Upper lobe of right lung (tissue), 1 donor: ENCODE results near the gene SMIM32. TPM values are rescaled to one million over a fixed set of nuclear protein-coding genes. Genes with fewer than 3 reads are reported as not detected.

Source experiments
- ATAC-seq: fragments of 200-7000 bp; cut with Tn5 transposase; one replicate; pipeline ENCODE4 v1.9.1; 2020; ENCODE audit warnings: mild to moderate bottlenecking, moderate library complexity
- DNase-seq: peaks from one replicate; pipeline ENCODE4 v3.0.0-alpha.2; 2020
- H3K27ac ChIP-seq: fragments of 200-600 bp; one replicate; pipeline ENCODE4 v1.8.0; 2022
- H3K27me3 ChIP-seq: fragments of 200-600 bp; one replicate; pipeline ENCODE4 v1.8.0; 2022; ENCODE audit warnings: mild to moderate bottlenecking
- H3K36me3 ChIP-seq: fragments of 200-600 bp; one replicate; pipeline ENCODE4 v1.8.0; 2022
- H3K4me1 ChIP-seq: fragments of 200-600 bp; one replicate; pipeline ENCODE4 v1.8.0; 2022
- H3K4me3 ChIP-seq: fragments of 200-600 bp; one replicate; pipeline ENCODE4 v1.8.0; 2022; ENCODE audit warnings: mild to moderate bottlenecking
- H3K9me3 ChIP-seq: fragments of 200-600 bp; one replicate; pipeline ENCODE4 v1.8.0; 2022
- intact Hi-C: fragments of 100-400 bp; cut with DNase I; formaldehyde crosslinking; loops from one replicate; pipeline ENCODE4 v1.11.0; 2022
- long read RNA-seq: library from polyadenylated mRNA; unstranded; transcript quantifications from one replicate; pipeline ENCODE4 v2.0.0, GENCODE V29; 2021
- total RNA-seq: library from RNA; stranded (reverse); fragmentation: NEBNext Ultra II Directional; extraction: Animal tissue kit (Norgen Biotek cat#: 25700); gene quantifications from one replicate; pipeline ENCODE4 v1.2.1, GENCODE V29; 2021
- TF ChIP-seq, protein P1 (sequence below): fragments of 200-600 bp; IDR thresholded peaks from one replicate; pipeline ENCODE4 v1.8.0; 2022; ENCODE audit warnings: antibody characterized with exemption
- donor health status: DM: no; HTN: yes; CAD: no; lungs with severe emphysema.

SMIM32 gene
- not detected for total RNA-seq
- long read RNA-seq: 0 reads

DNA sequence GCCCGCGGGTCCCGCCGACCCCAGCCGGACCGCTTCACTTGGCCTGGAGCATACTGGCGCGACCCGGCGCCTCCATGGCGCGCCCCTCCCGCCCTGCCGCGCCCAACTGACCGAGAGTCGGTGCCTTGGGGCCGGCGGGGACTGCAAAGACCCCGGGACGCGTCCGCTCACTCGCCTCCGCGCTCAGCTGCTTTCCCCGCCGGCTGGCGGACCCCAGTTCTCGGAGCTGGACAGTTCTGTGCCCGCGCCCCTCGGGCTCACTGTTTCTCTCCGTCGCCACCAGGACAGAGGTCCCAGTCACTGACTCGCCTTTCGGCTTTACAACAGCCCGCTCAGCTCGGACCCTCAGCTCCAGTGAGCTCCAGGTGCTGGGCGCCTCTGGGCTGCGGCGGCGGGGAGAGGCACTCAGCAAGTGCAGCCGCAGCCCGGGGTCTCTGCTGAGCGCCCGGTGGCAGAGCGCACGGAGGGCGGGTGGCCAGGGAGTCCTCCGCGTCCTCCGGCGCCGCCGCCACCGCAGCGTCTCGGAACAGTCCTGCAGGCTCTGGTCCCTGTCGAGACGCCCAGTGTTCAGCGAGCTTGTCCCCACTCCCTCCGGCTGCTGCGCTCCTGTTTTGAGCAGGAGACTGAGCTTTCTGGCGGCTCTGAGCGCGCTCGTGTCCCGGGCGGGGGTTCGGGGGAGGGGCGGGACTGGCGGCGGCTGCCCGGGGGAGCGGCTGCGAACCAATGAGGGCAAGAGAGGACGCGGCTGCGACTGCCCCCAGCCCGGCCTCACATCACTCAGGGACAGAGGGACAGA, at the start of gene SMIM32:
TSS of gene SMIM32 (minus strand) at position 637 of the 796 bp plus-strand sequence. CDS start 638 bp downstream, outside the sequence.
- DNase-seq: peak; percentile 63
- ATAC-seq: peak; percentile 7
- TF ChIP-seq, protein P1, sequence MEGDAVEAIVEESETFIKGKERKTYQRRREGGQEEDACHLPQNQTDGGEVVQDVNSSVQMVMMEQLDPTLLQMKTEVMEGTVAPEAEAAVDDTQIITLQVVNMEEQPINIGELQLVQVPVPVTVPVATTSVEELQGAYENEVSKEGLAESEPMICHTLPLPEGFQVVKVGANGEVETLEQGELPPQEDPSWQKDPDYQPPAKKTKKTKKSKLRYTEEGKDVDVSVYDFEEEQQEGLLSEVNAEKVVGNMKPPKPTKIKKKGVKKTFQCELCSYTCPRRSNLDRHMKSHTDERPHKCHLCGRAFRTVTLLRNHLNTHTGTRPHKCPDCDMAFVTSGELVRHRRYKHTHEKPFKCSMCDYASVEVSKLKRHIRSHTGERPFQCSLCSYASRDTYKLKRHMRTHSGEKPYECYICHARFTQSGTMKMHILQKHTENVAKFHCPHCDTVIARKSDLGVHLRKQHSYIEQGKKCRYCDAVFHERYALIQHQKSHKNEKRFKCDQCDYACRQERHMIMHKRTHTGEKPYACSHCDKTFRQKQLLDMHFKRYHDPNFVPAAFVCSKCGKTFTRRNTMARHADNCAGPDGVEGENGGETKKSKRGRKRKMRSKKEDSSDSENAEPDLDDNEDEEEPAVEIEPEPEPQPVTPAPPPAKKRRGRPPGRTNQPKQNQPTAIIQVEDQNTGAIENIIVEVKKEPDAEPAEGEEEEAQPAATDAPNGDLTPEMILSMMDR: no peak
- peaks cover 39% of the 10 kb centered on the region for H3K27me3 ChIP-seq
- intact Hi-C loops: no loop called here
- peak within 1 kb of the TSS; percentile 26 for H3K4me3 ChIP-seq
- H3K9me3 ChIP-seq: no peaks in the 10 kb centered on the region
- H3K36me3 ChIP-seq: peaks cover 8% of the 10 kb centered on the region
- H3K4me1 ChIP-seq: peaks cover 15% of the 10 kb centered on the region
- H3K27ac ChIP-seq: no peak within 1 kb of the TSS

- DNase-seq: no peak
- Histone ChIP-seq H3K9me3 (no peaks in the 10 kb centered on the region), H3K36me3 (no peaks in the 10 kb centered on the region), H3K27ac (no peak overlapping the region), H3K27me3 (no peaks in the 10 kb centered on the region), H3K4me3 (no peak overlapping the region), H3K4me1 (no peaks in the 10 kb centered on the region)
- intact Hi-C loops: no loop called here
- TF ChIP-seq, protein P1: no peak
- no peak for ATAC-seq
Observed at GRCh38 chr5:136242611-136243010, 49.6 kb upstream of the SMIM32 start.

- no peaks in the 10 kb centered on the region for H3K4me1 ChIP-seq
- no peaks in the 10 kb centered on the region for H3K36me3 ChIP-seq
- no peak overlapping the region for H3K4me3 ChIP-seq
- no peak for DNase-seq
- H3K27me3 ChIP-seq: no peaks in the 10 kb centered on the region
- H3K9me3 ChIP-seq: no peaks in the 10 kb centered on the region
- intact Hi-C loops: no loop called here
- no peak for ATAC-seq
- TF ChIP-seq, protein P1: no peak
- H3K27ac ChIP-seq: no peak overlapping the region
Observed at GRCh38 chr5:136242136-136242535, 49.2 kb upstream of the SMIM32 start.

DNA sequence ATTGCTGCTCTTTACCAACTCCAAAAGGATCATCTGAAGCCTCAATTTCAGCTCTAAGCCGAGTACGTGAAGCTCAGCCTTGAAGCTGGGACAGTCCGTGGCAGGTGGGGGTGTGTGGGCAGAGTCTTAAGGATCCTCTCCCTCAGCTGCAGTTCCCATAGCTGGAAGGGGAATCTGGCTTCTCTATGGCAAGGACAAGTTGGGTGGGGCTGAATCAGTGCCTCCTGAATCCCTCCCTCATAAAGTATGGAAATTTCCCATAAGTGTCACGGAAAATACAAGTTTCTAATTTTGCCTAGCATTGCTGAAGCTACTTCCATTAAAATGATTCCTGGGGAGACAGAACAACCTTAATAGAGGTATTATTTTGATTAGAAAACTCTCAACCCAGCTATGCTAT, 47.9 kb upstream of the SMIM32 start:
- Histone ChIP-seq H3K27me3 (no peaks in the 10 kb centered on the region), H3K4me3 (no peak overlapping the region), H3K36me3 (no peaks in the 10 kb centered on the region), H3K9me3 (no peaks in the 10 kb centered on the region), H3K27ac (no peak overlapping the region), H3K4me1 (no peaks in the 10 kb centered on the region)
- intact Hi-C loops: no loop called here
- ATAC-seq (no peak), DNase-seq (no peak)
- TF ChIP-seq, protein P1: no peak

DNA sequence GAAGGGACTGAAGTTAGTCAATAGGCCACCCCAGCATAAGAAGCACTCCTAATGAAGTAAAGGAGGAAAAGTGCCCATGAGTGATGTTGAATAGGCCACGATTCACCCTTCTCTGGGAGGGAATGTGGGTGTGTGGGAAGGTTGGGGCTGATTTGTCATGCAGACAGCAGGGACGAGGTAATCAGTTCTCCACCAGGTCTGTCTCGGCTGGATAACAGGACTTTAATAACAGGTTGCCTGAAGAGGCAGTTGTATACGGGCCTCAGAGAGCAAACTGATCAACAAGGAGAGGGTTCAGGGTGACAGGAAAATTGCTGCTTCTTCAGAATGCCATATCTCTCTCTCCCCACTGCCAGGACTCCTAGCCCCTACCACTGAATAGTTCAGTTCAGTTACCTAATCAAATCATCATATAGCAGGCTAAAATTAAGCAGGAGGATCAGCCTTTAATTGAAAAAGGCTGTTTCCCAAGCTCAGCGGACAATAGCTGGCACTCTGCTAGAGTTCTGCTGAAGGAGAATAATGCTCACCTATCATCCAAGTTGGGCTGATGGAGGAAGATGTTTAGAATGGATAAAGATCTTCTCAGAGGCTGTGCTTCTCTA, 43.6 kb upstream of the SMIM32 start:
- ATAC-seq (no peak), DNase-seq (no peak)
- TF ChIP-seq, protein P1: no peak
- no peaks in the 10 kb centered on the region for H3K27me3 ChIP-seq
- no peak overlapping the region for H3K4me3 ChIP-seq
- H3K9me3 ChIP-seq: no peaks in the 10 kb centered on the region
- intact Hi-C loops: no loop called here
- H3K27ac ChIP-seq: no peak overlapping the region
- no peaks in the 10 kb centered on the region for H3K4me1 ChIP-seq
- no peaks in the 10 kb centered on the region for H3K36me3 ChIP-seq
